H9 (cell line): ENCODE measurements around the gene AIF1. TPM values are rescaled to one million over a fixed set of nuclear protein-coding genes. Genes with fewer than 3 reads are reported as not detected.

Source experiments
- DNase-seq: peaks from one replicate; pipeline ENCODE4 v3.0.0-alpha.2; 2017
- H2AFZ ChIP-seq: one replicate; pipeline ENCODE4 v1.6.1; 2013; ENCODE audit warnings: mild to moderate bottlenecking, low read length, control low read depth, moderate library complexity
- H2AK5ac ChIP-seq: 2 replicates; pipeline ENCODE4 v1.6.1; 2013; ENCODE audit warnings: low read length, control low read depth, mixed read lengths; ENCODE audit not compliant: insufficient read length
- H2BK120ac ChIP-seq: one replicate; pipeline ENCODE4 v1.6.1; 2013; ENCODE audit warnings: low read depth, mild to moderate bottlenecking, low read length, control low read depth, inconsistent platforms; ENCODE audit not compliant: poor library complexity, severe bottlenecking
- H2BK12ac ChIP-seq: 2 replicates; pipeline ENCODE4 v1.6.1; 2013; ENCODE audit warnings: low read length, control low read depth, mixed read lengths, low read depth; ENCODE audit not compliant: insufficient read length
- H2BK15ac ChIP-seq: 2 replicates; pipeline ENCODE4 v1.6.1; 2013; ENCODE audit warnings: low read depth, low read length, control low read depth
- H2BK20ac ChIP-seq: one replicate; pipeline ENCODE4 v1.6.1; 2013; ENCODE audit warnings: low read depth, mild to moderate bottlenecking, low read length, control low read depth, inconsistent platforms; ENCODE audit not compliant: poor library complexity, severe bottlenecking
- H2BK5ac ChIP-seq: 2 replicates; pipeline ENCODE4 v1.6.1; 2013; ENCODE audit warnings: low read length, control low read depth, mixed read lengths; ENCODE audit not compliant: insufficient read length
- H3K14ac ChIP-seq: 2 replicates; pipeline ENCODE4 v1.6.1; 2013; ENCODE audit warnings: low read length, control low read depth; ENCODE audit not compliant: insufficient read depth
- H3K18ac ChIP-seq: 2 replicates; pipeline ENCODE4 v1.6.1; 2013; ENCODE audit warnings: low read depth, mild to moderate bottlenecking, mixed read lengths, low read length, control low read depth; ENCODE audit not compliant: insufficient read length
- H3K23ac ChIP-seq: 2 replicates; pipeline ENCODE4 v1.6.1; 2013; ENCODE audit warnings: low read length, control low read depth, mixed read lengths, low read depth; ENCODE audit not compliant: insufficient read length
- H3K23me2 ChIP-seq: 2 replicates; pipeline ENCODE4 v1.6.1; 2013; ENCODE audit warnings: low read depth, mild to moderate bottlenecking, mixed read lengths, low read length, control low read depth; ENCODE audit not compliant: insufficient read length, poor library complexity, severe bottlenecking
- H3K27ac ChIP-seq: 2 replicates; pipeline ENCODE4 v1.5.1; 2013; ENCODE audit warnings: low read length, control low read depth, mixed read lengths, low read depth; ENCODE audit not compliant: insufficient read length
- H3K27me3 ChIP-seq: 2 replicates; pipeline ENCODE4 v1.6.1; 2013; ENCODE audit warnings: low read length, control low read depth, inconsistent platforms; ENCODE audit not compliant: insufficient read depth
- H3K4ac ChIP-seq: 2 replicates; pipeline ENCODE4 v1.6.1; 2013; ENCODE audit warnings: low read depth, mild to moderate bottlenecking, control low read depth, inconsistent platforms, low read length, moderate library complexity
- H3K4me1 ChIP-seq: 2 replicates; pipeline ENCODE4 v1.6.1; 2013; ENCODE audit warnings: low read length, control low read depth, inconsistent platforms; ENCODE audit not compliant: insufficient read depth
- H3K4me2 ChIP-seq: 2 replicates; pipeline ENCODE4 v1.6.1; 2013; ENCODE audit warnings: low read length, control low read depth, mixed read lengths; ENCODE audit not compliant: insufficient read length, insufficient read depth
- H3K56ac ChIP-seq: 2 replicates; pipeline ENCODE4 v1.6.1; 2013; ENCODE audit warnings: low read depth, mild to moderate bottlenecking, mixed read lengths, low read length, control low read depth; ENCODE audit not compliant: insufficient read length
- H3K79me1 ChIP-seq: 2 replicates; pipeline ENCODE4 v1.6.1; 2013; ENCODE audit warnings: low read depth, mild to moderate bottlenecking, moderate library complexity, low read length, control low read depth, inconsistent platforms; ENCODE audit not compliant: insufficient read depth, poor library complexity, severe bottlenecking
- H3K79me2 ChIP-seq: 2 replicates; pipeline ENCODE4 v1.6.1; 2013; ENCODE audit warnings: low read length, control low read depth, inconsistent platforms; ENCODE audit not compliant: insufficient read depth
- H3K9ac ChIP-seq: 2 replicates; pipeline ENCODE4 v1.6.1; 2013; ENCODE audit warnings: low read length, control low read depth, mixed read lengths; ENCODE audit not compliant: insufficient read length; ENCODE audit errors: extremely low read depth
- H3K9me3 ChIP-seq: one replicate; pipeline ENCODE4 v1.6.1; 2013; ENCODE audit warnings: low read depth, low read length, inconsistent platforms; ENCODE audit not compliant: control insufficient read depth
- H3T11ph ChIP-seq: one replicate; pipeline ENCODE4 v1.6.1; 2013; ENCODE audit warnings: mild to moderate bottlenecking, low read length, control low read depth, inconsistent platforms
- H4K20me1 ChIP-seq: one replicate; pipeline ENCODE4 v1.6.1; 2013; ENCODE audit not compliant: control insufficient read depth, insufficient read length, insufficient read depth
- H4K5ac ChIP-seq: 2 replicates; pipeline ENCODE4 v1.6.1; 2013; ENCODE audit warnings: low read depth, mild to moderate bottlenecking, mixed read lengths, low read length, control low read depth; ENCODE audit not compliant: insufficient read length
- H4K8ac ChIP-seq: replicated peaks from 2 replicates; pipeline ENCODE4 v1.6.1; 2013; ENCODE audit warnings: low read length, control low read depth, mixed read lengths, low read depth; ENCODE audit not compliant: insufficient read length
- H4K91ac ChIP-seq: 2 replicates; pipeline ENCODE4 v1.6.1; 2013; ENCODE audit warnings: low read depth, mild to moderate bottlenecking, moderate library complexity, mixed read lengths, low read length, control low read depth; ENCODE audit not compliant: insufficient read length
- H3K27ac Mint-ChIP-seq, 3 experiments: 2 replicates in 2 of 3; 3 replicates in 1 of 3; pipeline ENCODE4 v1.8.0; 2020 to 2021; ENCODE audit warnings: mixed read lengths in 3 of 3, mild to moderate bottlenecking in 1 of 3, moderate library complexity in 1 of 3
- H3K27me3 Mint-ChIP-seq: 2 replicates; pipeline ENCODE4 v1.8.0; 2021; ENCODE audit warnings: low read depth, mild to moderate bottlenecking, moderate library complexity, mixed read lengths
- H3K36me3 Mint-ChIP-seq, 3 experiments: 2 replicates in 2 of 3; 3 replicates in 1 of 3; pipeline ENCODE4 v1.8.0; 2020 to 2021; ENCODE audit warnings: low read depth in 3 of 3, mixed read lengths in 3 of 3; ENCODE audit not compliant: insufficient read depth in 1 of 3
- H3K4me1 Mint-ChIP-seq, 2 experiments: 2 replicates each; pipeline ENCODE4 v1.8.0; 2020; ENCODE audit warnings: mixed read lengths in 2 of 2
- H3K4me3 Mint-ChIP-seq, 2 experiments: 2 replicates in 1 of 2; 3 replicates in 1 of 2; pipeline ENCODE4 v1.8.0; 2020 to 2021; ENCODE audit warnings: mild to moderate bottlenecking in 2 of 2, mixed read lengths in 2 of 2, moderate library complexity in 1 of 2
- H3K9me3 Mint-ChIP-seq, 2 experiments: 2 replicates in 1 of 2; 3 replicates in 1 of 2; pipeline ENCODE4 v1.8.0; 2020; ENCODE audit warnings: mild to moderate bottlenecking in 2 of 2, mixed read lengths in 2 of 2, moderate library complexity in 1 of 2
- CTCF ChIP-seq: fragments of 200-600 bp; sonication (generic); conservative IDR thresholded peaks from 3 replicates; pipeline ENCODE4 v1.8.0; 2021; ENCODE audit warnings: antibody characterized with exemption, mild to moderate bottlenecking
- WGBS: extraction: QIAGEN DNeasy Blood & Tissue Kit; methylation state at CpG from one replicate; pipeline ENCODE4 v1.1.7; 2013; ENCODE audit warnings: missing lambda C conversion rate, low lambda C conversion rate, mixed read lengths; ENCODE audit not compliant: insufficient read length; ENCODE audit errors: extremely low coverage; 5-methylcytosine and 5-hydroxymethylcytosine counted together
- total RNA-seq: library from RNA; stranded (reverse); gene quantifications from 2 replicates; pipeline ENCODE4 v1.2.1, GENCODE V29; 2021

Gene AIF1
- total RNA-seq, 1 experiment from 2014 or later, result 4.2 TPM

DNA sequence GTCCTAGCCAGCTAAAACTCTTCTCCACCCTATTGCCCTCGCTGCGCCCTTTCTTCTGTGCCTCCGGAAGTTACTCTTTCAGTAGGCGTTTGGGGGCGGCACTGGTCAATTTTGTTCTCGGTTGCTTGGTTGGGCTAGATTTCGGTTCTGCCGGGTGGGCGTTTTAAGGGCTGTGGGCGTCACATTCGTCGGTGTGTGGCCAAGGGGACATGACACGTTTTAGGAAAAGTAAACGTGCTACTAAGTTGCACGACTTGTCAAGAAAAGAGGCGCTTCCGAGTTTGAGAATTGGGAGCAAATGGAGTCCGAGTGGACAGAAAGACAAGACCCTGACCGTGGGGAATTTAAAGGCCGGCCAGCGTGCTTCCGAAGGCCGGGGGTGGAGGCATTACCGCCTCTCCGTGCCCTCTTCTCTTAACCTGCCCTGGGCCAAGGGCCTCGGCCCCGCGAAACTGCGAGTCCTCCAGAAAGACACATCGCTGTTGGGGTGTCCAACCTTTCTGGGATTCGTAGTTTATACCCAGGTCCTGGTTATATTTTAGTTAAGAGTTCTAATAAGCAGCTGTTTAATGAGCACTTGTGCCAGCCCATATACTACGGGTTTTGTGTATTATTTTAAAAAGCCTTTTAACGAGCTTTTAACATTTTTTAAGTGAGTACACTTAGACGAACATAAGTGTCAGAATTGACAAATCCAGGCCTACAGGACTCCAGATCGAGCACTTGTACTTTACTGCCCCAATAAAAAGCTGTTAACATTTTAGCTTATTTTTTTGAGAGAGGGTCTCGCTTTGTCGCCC is 38.1 kb downstream of the AIF1 start:
- H3K4me3 Mint-ChIP-seq, result peak overlapping the region; percentile 83 to 95
- peaks cover 14 to 20% of the 10 kb centered on the region in 2 experiments for H3K4me1 Mint-ChIP-seq
- TF ChIP-seq CTCF, result no peak
- Histone ChIP-seq H4K91ac (no peak overlapping the region), H3K9ac (peak overlapping the region; percentile 84), H3T11ph (no peak overlapping the region), H2BK12ac (no peak overlapping the region), H3K79me2 (peaks cover 9% of the 10 kb centered on the region; the same call in 1 of the 2 replicates), H2BK15ac (no peak overlapping the region), H3K27ac (peak overlapping the region; percentile 84), H3K4me1 (no peaks in the 10 kb centered on the region), H3K9me3 (no peaks in the 10 kb centered on the region), H3K27me3 (no peaks in the 10 kb centered on the region), H4K8ac (no peak overlapping the region), H3K23me2 (peaks cover 11% of the 10 kb centered on the region), H3K4me2 (peak overlapping the region; percentile 66), H3K14ac (peak overlapping the region; percentile 72; the same call in 1 of the 2 replicates), H3K18ac (peak overlapping the region; percentile 93), H2BK20ac (no peak overlapping the region), H3K56ac (no peak overlapping the region), H2AK5ac (no peak overlapping the region), H4K5ac (peak overlapping the region; percentile 65), H4K20me1 (no peaks in the 10 kb centered on the region), H3K79me1 (peaks cover 7% of the 10 kb centered on the region), H2BK5ac (peak overlapping the region; percentile 53), H2BK120ac (no peak overlapping the region), H3K4ac (no peak overlapping the region), H3K23ac (no peak overlapping the region), H2AFZ (no peak overlapping the region)
- H3K36me3 Mint-ChIP-seq, result peaks cover 23 to 44% (median 42%) of the 10 kb centered on the region in 3 experiments
- H3K27me3 Mint-ChIP-seq, result no peaks in the 10 kb centered on the region
- peak overlapping the region; percentile 100 for H3K27ac Mint-ChIP-seq
- no peaks in the 10 kb centered on the region for H3K9me3 Mint-ChIP-seq
- no CpG with 5 or more reads among the region's 37 CpGs for WGBS
- peak; percentile 93 for DNase-seq
